Measurements from ENCODE around the gene DNAH6.
A peak's percentile ranks its signal among the peaks of the same experiment; 100 is the strongest.

The DNAH6 gene

DNA sequence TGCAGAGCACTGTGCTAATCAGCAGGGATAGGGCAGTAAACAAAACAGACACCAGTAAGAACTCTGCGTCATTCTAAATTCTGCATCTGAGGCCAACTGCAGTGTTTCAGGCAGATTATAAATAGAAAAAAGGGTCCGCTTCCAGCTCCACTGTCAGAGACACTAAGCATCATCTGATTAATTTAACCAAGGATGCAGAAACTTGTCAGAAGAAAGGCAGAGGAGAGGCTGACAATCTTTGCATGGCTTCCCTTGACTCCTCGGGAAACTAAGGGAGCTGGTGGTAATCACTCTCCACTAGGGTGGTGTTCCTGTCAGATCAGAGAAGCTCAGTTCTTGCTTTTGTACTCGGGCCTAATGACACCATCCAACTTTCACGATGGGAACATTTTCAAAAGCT lies 123.5 kb downstream of the DNAH6 start:
- H3K36me3 ChIP-seq: no peaks in the 10 kb centered on the region
- no peak overlapping the region for H3K4me3 ChIP-seq (ENCODE audit: low read depth, low read length)
- TF ChIP-seq, protein P1, sequence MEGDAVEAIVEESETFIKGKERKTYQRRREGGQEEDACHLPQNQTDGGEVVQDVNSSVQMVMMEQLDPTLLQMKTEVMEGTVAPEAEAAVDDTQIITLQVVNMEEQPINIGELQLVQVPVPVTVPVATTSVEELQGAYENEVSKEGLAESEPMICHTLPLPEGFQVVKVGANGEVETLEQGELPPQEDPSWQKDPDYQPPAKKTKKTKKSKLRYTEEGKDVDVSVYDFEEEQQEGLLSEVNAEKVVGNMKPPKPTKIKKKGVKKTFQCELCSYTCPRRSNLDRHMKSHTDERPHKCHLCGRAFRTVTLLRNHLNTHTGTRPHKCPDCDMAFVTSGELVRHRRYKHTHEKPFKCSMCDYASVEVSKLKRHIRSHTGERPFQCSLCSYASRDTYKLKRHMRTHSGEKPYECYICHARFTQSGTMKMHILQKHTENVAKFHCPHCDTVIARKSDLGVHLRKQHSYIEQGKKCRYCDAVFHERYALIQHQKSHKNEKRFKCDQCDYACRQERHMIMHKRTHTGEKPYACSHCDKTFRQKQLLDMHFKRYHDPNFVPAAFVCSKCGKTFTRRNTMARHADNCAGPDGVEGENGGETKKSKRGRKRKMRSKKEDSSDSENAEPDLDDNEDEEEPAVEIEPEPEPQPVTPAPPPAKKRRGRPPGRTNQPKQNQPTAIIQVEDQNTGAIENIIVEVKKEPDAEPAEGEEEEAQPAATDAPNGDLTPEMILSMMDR (IDR thresholded peaks at IDR 0.05; ENCODE audit: low read depth, low read length): no peak
- H3K9me3 ChIP-seq (ENCODE audit: severe bottlenecking): no peaks in the 10 kb centered on the region
- DNase-seq: no peak
- H3K27ac ChIP-seq: no peak overlapping the region
- no peaks in the 10 kb centered on the region for H3K27me3 ChIP-seq (ENCODE audit: insufficient read depth, low read depth, severe bottlenecking)

DNA sequence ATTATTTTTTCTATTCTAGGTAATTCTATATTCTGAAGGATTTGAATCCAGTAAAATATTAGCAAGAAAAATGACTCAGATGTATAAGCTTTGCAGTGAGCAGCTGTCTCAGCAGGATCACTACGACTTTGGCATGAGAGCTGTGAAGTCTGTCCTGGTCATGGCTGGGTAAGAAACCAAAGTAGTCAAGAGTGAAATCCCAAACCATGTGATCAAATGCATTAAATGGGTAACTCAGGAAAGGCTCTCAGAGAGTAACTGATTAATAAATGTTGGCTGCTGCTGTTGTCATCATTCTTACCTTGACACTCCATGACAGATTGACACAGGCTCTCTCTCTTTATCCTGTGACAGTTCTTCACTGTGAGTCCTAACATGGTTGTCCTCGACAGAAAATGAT lies 124.1 kb downstream of the DNAH6 start:
- Histone ChIP-seq H3K27ac (no peak overlapping the region), H3K27me3 (ENCODE audit: insufficient read depth, low read depth, severe bottlenecking) (no peaks in the 10 kb centered on the region), H3K4me3 (ENCODE audit: low read depth, low read length) (no peak overlapping the region), H3K36me3 (no peaks in the 10 kb centered on the region), H3K9me3 (ENCODE audit: severe bottlenecking) (no peaks in the 10 kb centered on the region)
- no peak for DNase-seq
- TF ChIP-seq, protein P1 (IDR thresholded peaks at IDR 0.05; ENCODE audit: low read depth, low read length): no peak

DNA sequence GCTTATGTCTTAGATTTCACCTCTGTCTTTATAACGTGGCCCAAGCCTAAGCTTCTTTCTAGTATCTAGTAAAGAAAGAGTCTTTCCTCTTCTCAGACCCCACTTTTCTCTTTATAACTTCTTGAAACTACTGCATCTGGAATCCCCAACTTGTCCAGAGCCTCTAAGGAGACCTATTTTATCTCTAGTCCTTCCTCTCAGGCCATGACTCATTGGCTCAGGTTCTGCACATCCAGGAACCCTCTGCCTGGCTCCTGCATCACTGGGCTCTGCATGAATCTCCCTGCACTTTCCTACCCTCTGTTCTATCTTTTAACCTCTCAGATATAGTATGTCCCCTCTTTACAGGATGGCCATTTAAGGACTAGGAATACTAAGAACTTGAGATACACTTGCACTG lies 124.7 kb downstream of the DNAH6 start:
- TF ChIP-seq, protein P1 (IDR thresholded peaks at IDR 0.05; ENCODE audit: low read depth, low read length): no peak
- DNase-seq: no peak
- Histone ChIP-seq H3K9me3 (ENCODE audit: severe bottlenecking) (no peaks in the 10 kb centered on the region), H3K4me3 (ENCODE audit: low read depth, low read length) (no peak overlapping the region), H3K27me3 (ENCODE audit: insufficient read depth, low read depth, severe bottlenecking) (no peaks in the 10 kb centered on the region), H3K27ac (no peak overlapping the region), H3K36me3 (no peaks in the 10 kb centered on the region)

DNA sequence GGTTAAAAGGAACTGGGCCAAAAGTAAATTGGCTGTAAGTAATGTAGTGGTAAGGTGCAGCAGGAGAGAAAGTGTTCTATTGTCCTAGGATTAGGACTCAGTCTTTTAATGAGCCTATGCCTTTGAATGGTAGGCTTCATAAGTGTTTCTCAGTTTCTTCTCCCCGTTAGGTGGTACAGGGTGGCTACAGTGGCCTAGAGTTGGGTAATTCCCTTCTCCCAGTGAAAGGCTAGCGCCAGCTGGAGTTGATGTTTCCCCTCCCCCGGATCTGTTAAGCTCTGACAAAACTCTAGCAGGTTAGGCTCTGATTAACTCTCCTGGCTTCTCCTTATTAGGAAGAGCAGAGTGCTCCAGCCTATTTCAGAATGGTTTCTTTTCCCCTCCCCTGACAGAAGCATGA lies 127.7 kb downstream of the DNAH6 start:
- H3K4me3 ChIP-seq (ENCODE audit: low read depth, low read length): no peak overlapping the region
- peak; percentile 42 for DNase-seq
- H3K27ac ChIP-seq: no peak overlapping the region
- H3K36me3 ChIP-seq: no peaks in the 10 kb centered on the region
- H3K9me3 ChIP-seq (ENCODE audit: severe bottlenecking): no peaks in the 10 kb centered on the region
- no peaks in the 10 kb centered on the region for H3K27me3 ChIP-seq (ENCODE audit: insufficient read depth, low read depth, severe bottlenecking)
- TF ChIP-seq, protein P1 (IDR thresholded peaks at IDR 0.05; ENCODE audit: low read depth, low read length): no peak

DNA sequence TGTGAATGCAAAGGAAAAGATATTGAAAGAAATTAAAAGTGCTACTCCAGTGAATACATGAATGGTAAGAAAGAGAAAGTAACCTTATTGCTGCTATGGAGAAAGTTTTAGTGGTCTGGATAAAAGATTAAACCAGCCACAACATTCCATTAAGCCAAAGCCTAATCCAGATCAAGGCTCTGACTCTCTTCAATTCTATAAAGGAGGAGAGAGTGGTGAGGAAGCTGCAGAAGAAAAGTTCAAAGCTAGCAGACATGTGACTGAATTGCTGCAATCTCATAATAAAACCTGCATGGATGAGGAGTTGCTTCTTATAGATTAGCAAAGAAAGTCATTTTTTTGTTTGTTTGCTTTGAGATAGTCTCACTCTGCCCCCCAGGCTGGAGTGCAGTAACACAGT lies 130.2 kb downstream of the DNAH6 start:
- no peak overlapping the region for H3K27ac ChIP-seq
- TF ChIP-seq, protein P1 (IDR thresholded peaks at IDR 0.05; ENCODE audit: low read depth, low read length): no peak

DNA sequence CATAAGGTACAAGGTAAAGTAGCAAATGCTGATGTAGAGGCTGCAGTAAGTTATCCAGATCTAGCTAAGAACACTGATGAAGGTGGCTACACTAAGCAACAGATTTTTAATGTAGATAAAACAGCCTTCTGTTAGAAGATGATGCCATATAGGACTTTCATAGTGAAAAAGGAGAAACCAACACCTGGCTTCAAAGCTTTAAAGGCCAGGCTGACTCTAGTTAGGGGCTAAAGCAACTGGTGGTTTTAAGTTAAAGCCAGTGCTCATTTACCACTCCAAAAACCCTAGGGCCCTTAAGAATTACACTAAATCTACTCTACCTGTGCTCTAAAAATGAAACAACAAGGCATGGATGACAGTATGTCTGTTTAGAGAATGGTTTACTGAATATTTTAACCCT lies 131.0 kb downstream of the DNAH6 start:
- DNase-seq: no peak
- Histone ChIP-seq H3K9me3 (ENCODE audit: severe bottlenecking) (no peaks in the 10 kb centered on the region), H3K27ac (no peak overlapping the region), H3K4me3 (ENCODE audit: low read depth, low read length) (no peak overlapping the region), H3K36me3 (no peaks in the 10 kb centered on the region), H3K27me3 (ENCODE audit: insufficient read depth, low read depth, severe bottlenecking) (no peaks in the 10 kb centered on the region)
- TF ChIP-seq, protein P1 (IDR thresholded peaks at IDR 0.05; ENCODE audit: low read depth, low read length): no peak

More for the DNA sequence above, 130.2 kb downstream of the DNAH6 start:
- DNase-seq: no peak
- Histone ChIP-seq H3K4me3 (ENCODE audit: low read depth, low read length) (no peak overlapping the region), H3K27me3 (ENCODE audit: insufficient read depth, low read depth, severe bottlenecking) (no peaks in the 10 kb centered on the region), H3K36me3 (no peaks in the 10 kb centered on the region), H3K9me3 (ENCODE audit: severe bottlenecking) (no peaks in the 10 kb centered on the region)

All from WERI-Rb-1 (cell line).